Gastrocnemius medialis (tissue), 4 donors: ENCODE data around the gene DNM3. TPM values are rescaled to one million over a fixed set of nuclear protein-coding genes. Genes with fewer than 3 reads are reported as not detected.

Source experiments
- ATAC-seq, 2 donors: fragments of 150-250 bp; one replicate each; pipeline ENCODE4 v1.9.1; 2016
- DNase-seq, 2 donors: peaks; one replicate each; pipeline ENCODE4 v3.0.0-alpha.2; 2019
- H3K27ac ChIP-seq, 4 donors: fragments of 200-600 bp; sonication (generic); 1 replicate in 1 of 4; 2 replicates in 3 of 4; pipeline ENCODE4 v1.5.1; 2016 to 2018; ENCODE audit warnings: mild to moderate bottlenecking in 2 of 4, moderate library complexity in 1 of 4
- H3K27me3 ChIP-seq, 3 donors: fragments of 200-600 bp; sonication (generic) in 2 of 3; 1 replicate in 1 of 3; 2 replicates in 2 of 3; pipeline versions ENCODE4 v1.5.1 to v1.6.0; 2016 to 2019; ENCODE audit warnings: mild to moderate bottlenecking in 1 of 3, moderate library complexity in 1 of 3
- H3K36me3 ChIP-seq, 2 donors: fragments of 200-600 bp; sonication (generic) in 1 of 2; one replicate each; pipeline ENCODE4 v1.5.1; 2017 to 2018
- H3K4me1 ChIP-seq, 2 donors: fragments of 200-600 bp; sonication (generic) in 1 of 2; one replicate each; pipeline ENCODE4 v1.5.1; 2016 to 2017; ENCODE audit warnings: mild to moderate bottlenecking in 2 of 2
- H3K4me3 ChIP-seq, 4 donors: fragments of 200-600 bp; sonication (generic) in 3 of 4; 1 replicate in 1 of 4; 2 replicates in 3 of 4; pipeline ENCODE4 v1.5.1; 2016 to 2019; ENCODE audit warnings: mild to moderate bottlenecking in 2 of 4
- H3K9me3 ChIP-seq, 3 donors: fragments of 200-600 bp; sonication (generic) in 2 of 3; 1 replicate in 1 of 3; 2 replicates in 2 of 3; pipeline ENCODE4 v1.5.1; 2016 to 2019
- CTCF ChIP-seq, 5 experiments: fragments of 450-650 bp in 3 of 5; fragments of 200-600 bp in 2 of 5; sonication (generic) in 2 of 5; IDR thresholded peaks in 4 of 5; conservative IDR thresholded peaks in 1 of 5; 1 replicate in 4 of 5; 2 replicates in 1 of 5; pipeline ENCODE4 v1.5.1; 2016 to 2019; ENCODE audit warnings: antibody characterized with exemption in 5 of 5, mild to moderate bottlenecking in 3 of 5, moderate library complexity in 3 of 5
- POLR2A ChIP-seq, 2 donors: fragments of 450-650 bp; IDR thresholded peaks; one replicate each; pipeline ENCODE4 v1.6.1; 2017; ENCODE audit warnings: antibody characterized with exemption in 2 of 2, mild to moderate bottlenecking in 2 of 2, moderate library complexity in 2 of 2
- in situ Hi-C, 4 donors: fragments of 200-750 bp; cut with MboI; loops; one replicate each; pipeline versions ENCODE4 v1.15.0 to v1.8.0; 2017; ENCODE audit warnings: low sequenced_read_pairs in 4 of 4
- intact Hi-C: fragments of 100-400 bp; cut with DNase I; formaldehyde crosslinking; loops from one replicate; pipeline ENCODE4 v1.15.1; 2023; ENCODE audit warnings: low total_unique reads
- total RNA-seq, 4 donors: library from RNA; depleted of rRNA; stranded (reverse); fragments of >200 nt; gene quantifications; one replicate each; pipeline versions ENCODE4 v1.1.0 to v1.2.3, GENCODE V29; 2016

DNM3 gene
- total RNA-seq, 4 donors from 2014 or later: 0.35 to 1.6 (median 1.1) TPM

DNA sequence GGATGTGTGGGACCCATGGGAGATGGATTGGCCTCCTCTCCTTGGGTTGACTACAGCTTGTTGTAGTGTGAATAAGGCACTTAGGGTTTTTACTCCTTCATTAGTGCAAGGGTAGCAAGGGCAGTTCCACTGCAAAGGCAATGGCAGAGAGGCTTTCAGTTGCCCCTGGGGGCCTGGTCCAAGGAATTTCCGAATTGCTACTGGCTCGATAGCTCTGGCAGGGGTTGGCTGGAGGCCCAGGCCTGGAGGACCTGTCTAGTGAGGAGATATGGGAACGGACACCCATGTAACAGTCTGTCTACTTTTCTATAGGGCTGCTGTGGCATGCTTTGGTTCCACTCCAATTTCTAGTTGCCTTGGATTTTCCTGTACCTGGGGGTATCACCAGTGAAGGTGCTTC lies 360.3 kb downstream of the DNM3 start:
- H3K36me3 ChIP-seq: no peaks in the 10 kb centered on the region
- no peaks in the 10 kb centered on the region for H3K9me3 ChIP-seq
- in situ Hi-C loops (no loop called here), intact Hi-C loops (no loop called here)
- no peak for TF ChIP-seq POLR2A (IDR thresholded peaks at IDR 0.05)
- TF ChIP-seq CTCF (IDR thresholded peaks at IDR 0.05 in 4 of 5, conservative IDR thresholded peaks at IDR 0.05 in 1 of 5): no peak
- H3K27ac ChIP-seq: no peak overlapping the region
- no peak for DNase-seq
- H3K4me1 ChIP-seq: no peaks in the 10 kb centered on the region
- no peak for ATAC-seq
- H3K4me3 ChIP-seq: no peak overlapping the region
- no peaks in the 10 kb centered on the region for H3K27me3 ChIP-seq

DNA sequence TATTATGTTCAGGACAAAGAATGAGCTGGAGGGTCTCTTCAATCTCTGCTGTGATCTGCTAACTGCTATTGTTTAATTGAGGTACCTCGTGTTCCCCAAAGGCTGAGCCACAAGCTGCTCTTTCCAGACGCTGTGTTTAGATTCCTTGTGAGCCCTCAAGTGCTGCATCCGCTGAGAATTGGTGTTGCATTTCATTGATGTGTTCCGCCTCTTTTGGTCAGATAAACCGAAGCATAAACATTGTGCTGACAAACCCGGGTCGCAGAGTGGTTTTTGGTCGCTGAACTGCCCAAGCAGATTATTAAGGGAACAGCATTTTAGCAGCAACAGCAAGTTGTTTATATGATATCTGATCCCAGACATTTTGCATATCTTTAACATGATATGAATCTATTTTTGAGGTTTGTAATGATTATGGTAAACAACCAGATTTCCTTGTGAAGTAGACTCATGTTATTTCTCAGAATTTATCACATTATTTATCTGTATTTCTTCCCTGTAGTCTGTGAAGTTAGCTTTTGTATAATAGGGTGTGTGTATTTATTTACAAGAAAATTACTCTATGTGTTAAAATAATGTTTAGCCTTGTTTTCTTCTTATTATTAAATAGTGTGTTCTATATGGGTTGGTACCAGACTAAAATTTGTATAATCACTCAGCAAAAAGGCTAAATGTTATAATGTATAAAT lies 362.0 kb downstream of the DNM3 start:
- ATAC-seq: no peak
- in situ Hi-C loops (no loop called here), intact Hi-C loops (no loop called here)

GRCh38 chr1:172203902-172204301 lies 362.6 kb downstream of the DNM3 start:
- no peaks in the 10 kb centered on the region for H3K9me3 ChIP-seq
- no peak overlapping the region for H3K4me3 ChIP-seq
- H3K36me3 ChIP-seq: no peaks in the 10 kb centered on the region
- intact Hi-C loops (no loop called here), in situ Hi-C loops (no loop called here)
- DNase-seq (no peak), ATAC-seq (no peak)
- no peaks in the 10 kb centered on the region for H3K4me1 ChIP-seq
- H3K27me3 ChIP-seq: no peaks in the 10 kb centered on the region
- no peak overlapping the region for H3K27ac ChIP-seq
- no peak for TF ChIP-seq POLR2A (IDR thresholded peaks at IDR 0.05)
- no peak for TF ChIP-seq CTCF (IDR thresholded peaks at IDR 0.05 in 4 of 5, conservative IDR thresholded peaks at IDR 0.05 in 1 of 5)

More for the DNA sequence above, 362.0 kb downstream of the DNM3 start:
- Histone ChIP-seq H3K27ac (no peak overlapping the region), H3K9me3 (no peaks in the 10 kb centered on the region), H3K4me3 (no peak overlapping the region), H3K4me1 (no peaks in the 10 kb centered on the region), H3K36me3 (no peaks in the 10 kb centered on the region), H3K27me3 (no peaks in the 10 kb centered on the region)
- TF ChIP-seq POLR2A (IDR thresholded peaks at IDR 0.05) (no peak), CTCF (IDR thresholded peaks at IDR 0.05 in 4 of 5, conservative IDR thresholded peaks at IDR 0.05 in 1 of 5) (no peak)
- no peak for DNase-seq

- H3K4me3 ChIP-seq: no peak overlapping the region
- H3K36me3 ChIP-seq: no peaks in the 10 kb centered on the region
- in situ Hi-C loops: no loop called here
- intact Hi-C loops: no loop called here
- no peak overlapping the region for H3K27ac ChIP-seq
- H3K4me1 ChIP-seq: no peaks in the 10 kb centered on the region
- ATAC-seq (no peak), DNase-seq (no peak)
- no peak for TF ChIP-seq POLR2A (IDR thresholded peaks at IDR 0.05)
- no peaks in the 10 kb centered on the region for H3K9me3 ChIP-seq
- H3K27me3 ChIP-seq: no peaks in the 10 kb centered on the region
These were observed 365.0 kb downstream of the DNM3 start for GRCh38 chr1:172206256-172206655.

- no peak for DNase-seq
- Histone ChIP-seq H3K9me3 (no peaks in the 10 kb centered on the region), H3K4me3 (no peak overlapping the region), H3K27me3 (no peaks in the 10 kb centered on the region), H3K36me3 (no peaks in the 10 kb centered on the region), H3K27ac (no peak overlapping the region), H3K4me1 (no peaks in the 10 kb centered on the region)
- ATAC-seq: no peak
- in situ Hi-C loops (no loop called here), intact Hi-C loops (no loop called here)
- TF ChIP-seq POLR2A (IDR thresholded peaks at IDR 0.05) (no peak), CTCF (IDR thresholded peaks at IDR 0.05 in 4 of 5, conservative IDR thresholded peaks at IDR 0.05 in 1 of 5) (no peak)
These were observed 367.3 kb downstream of the DNM3 start for GRCh38 chr1:172208635-172209034.
